ENCODE data around the gene EPC1.

EPC1 gene

DNA sequence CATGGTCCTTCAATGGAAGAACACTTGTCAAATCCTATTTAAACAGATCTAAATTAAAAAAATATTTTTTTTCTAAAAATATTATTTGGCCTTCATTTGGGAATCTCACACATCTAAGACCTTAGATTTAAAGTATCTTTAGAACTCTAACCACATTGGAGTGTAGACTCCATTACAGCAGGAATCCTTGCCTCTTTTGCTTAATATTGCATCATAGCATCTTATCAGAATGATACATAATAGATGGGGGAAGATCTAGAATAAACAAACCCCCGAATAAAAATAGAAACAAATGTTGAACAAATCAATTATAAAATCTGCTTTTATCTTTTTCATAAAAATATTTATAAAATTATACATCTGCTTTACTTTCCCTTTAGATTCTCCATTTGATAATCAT, 27.6 kb upstream of the EPC1 start:
- TF ChIP-seq CTCF (IDR thresholded peaks at IDR 0.05) = no peak
- peaks cover 28 to 29% of the 10 kb centered on the region in 2 experiments for H3K4me1 ChIP-seq (ENCODE audit: control insufficient read depth in 1 of 2, insufficient read depth in 1 of 2, low read depth in 1 of 2, low read length in 1 of 2)
- H3K27me3 ChIP-seq = no peaks in the 10 kb centered on the region
- no peaks in the 10 kb centered on the region for H3K9me3 ChIP-seq
- no peak overlapping the region for H3K4me3 ChIP-seq (ENCODE audit: low read depth in 1 of 2, low read length in 1 of 2)
- H3K36me3 ChIP-seq = no peaks in the 10 kb centered on the region
- H3K27ac ChIP-seq = no peak overlapping the region

- no peak overlapping the region for H3K4me3 ChIP-seq (ENCODE audit: low read depth in 1 of 2, low read length in 1 of 2)
- no peaks in the 10 kb centered on the region for H3K36me3 ChIP-seq
- TF ChIP-seq CTCF (IDR thresholded peaks at IDR 0.05) = no peak
- no peaks in the 10 kb centered on the region for H3K9me3 ChIP-seq
- H3K4me1 ChIP-seq (ENCODE audit: control insufficient read depth in 1 of 2, insufficient read depth in 1 of 2, low read depth in 1 of 2, low read length in 1 of 2) = peaks cover 20 to 21% of the 10 kb centered on the region in 2 experiments
- no peak overlapping the region for H3K27ac ChIP-seq
- H3K27me3 ChIP-seq = no peaks in the 10 kb centered on the region
These were observed 26.5 kb upstream of the EPC1 start for GRCh38 chr10:32373496-32373895.

DNA sequence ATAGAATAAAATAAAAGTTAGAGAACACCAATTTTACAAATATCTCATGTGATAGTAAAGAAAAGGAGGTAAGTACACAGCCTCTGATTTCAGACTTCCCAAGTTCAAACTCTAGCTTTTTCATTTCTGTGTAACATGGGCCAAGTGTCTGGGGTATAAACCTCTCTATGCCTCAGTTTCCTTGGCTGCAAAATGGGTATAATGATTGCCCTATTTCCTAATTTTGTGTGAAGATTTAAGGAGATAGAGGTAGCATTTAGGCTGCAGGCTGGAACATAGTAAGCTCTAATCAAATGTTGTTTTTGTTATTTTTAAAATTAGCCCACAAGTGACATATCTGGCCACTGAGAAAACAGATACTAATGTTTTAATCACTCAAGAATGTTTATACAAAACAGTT, 26.1 kb upstream of the EPC1 start:
- Histone ChIP-seq H3K36me3 (no peaks in the 10 kb centered on the region), H3K4me3 (ENCODE audit: low read depth in 1 of 2, low read length in 1 of 2) (no peak overlapping the region), H3K4me1 (ENCODE audit: control insufficient read depth in 1 of 2, insufficient read depth in 1 of 2, low read depth in 1 of 2, low read length in 1 of 2) (peaks cover 15 to 21% of the 10 kb centered on the region in 2 experiments), H3K9me3 (no peaks in the 10 kb centered on the region), H3K27ac (no peak overlapping the region), H3K27me3 (no peaks in the 10 kb centered on the region)
- no peak for TF ChIP-seq CTCF (IDR thresholded peaks at IDR 0.05)

DNA sequence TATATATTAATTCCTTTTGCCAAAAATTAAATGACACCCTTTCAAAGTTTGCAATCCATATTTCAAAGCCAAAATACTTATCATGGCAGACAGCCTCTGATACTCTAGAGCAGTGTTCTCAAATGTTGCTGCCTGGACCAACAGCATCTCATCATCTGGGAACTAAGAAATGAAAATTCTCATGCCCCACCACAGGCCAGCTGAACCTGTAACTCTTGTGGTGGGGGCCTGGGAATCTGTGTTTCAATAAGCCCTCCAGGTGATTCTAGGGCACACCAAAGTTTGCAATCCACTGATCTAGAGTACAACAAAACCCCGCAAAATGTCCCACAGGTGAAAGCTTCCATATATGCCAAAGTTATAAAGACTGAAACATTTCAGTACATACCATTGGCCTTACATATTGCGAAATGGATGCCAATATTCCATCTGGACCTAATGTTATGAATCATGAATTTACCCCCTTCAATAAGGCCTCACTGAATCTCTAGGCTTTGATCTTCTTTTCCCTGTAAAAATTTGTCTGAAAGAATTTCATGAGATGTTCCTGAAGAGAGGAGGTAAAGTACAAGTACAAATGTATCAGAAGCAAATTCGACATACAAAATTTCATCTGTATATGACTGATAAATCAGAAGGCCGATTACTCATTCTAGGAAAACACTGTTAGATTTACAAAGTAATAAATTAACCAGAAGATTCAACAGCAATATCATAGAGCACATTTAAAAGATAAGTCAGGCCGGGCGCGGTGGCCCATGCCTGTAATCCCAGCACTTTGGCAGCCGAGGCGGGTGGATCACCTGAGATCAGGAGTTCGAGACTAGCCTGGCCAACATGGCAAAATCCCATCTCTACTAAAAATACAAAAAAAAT, 25.3 kb upstream of the EPC1 start:
- Histone ChIP-seq H3K27me3 (no peaks in the 10 kb centered on the region), H3K9me3 (no peaks in the 10 kb centered on the region), H3K27ac (no peak overlapping the region), H3K4me1 (ENCODE audit: control insufficient read depth in 1 of 2, insufficient read depth in 1 of 2, low read depth in 1 of 2, low read length in 1 of 2) (peaks cover 12 to 19% of the 10 kb centered on the region in 2 experiments), H3K36me3 (no peaks in the 10 kb centered on the region), H3K4me3 (ENCODE audit: low read depth in 1 of 2, low read length in 1 of 2) (no peak overlapping the region)
- no peak for TF ChIP-seq CTCF (IDR thresholded peaks at IDR 0.05)

- no peak overlapping the region for H3K4me3 ChIP-seq (ENCODE audit: low read depth in 1 of 2, low read length in 1 of 2)
- no peak for TF ChIP-seq CTCF (IDR thresholded peaks at IDR 0.05)
- no peaks in the 10 kb centered on the region for H3K27me3 ChIP-seq
- H3K36me3 ChIP-seq = no peaks in the 10 kb centered on the region
- no peaks in the 10 kb centered on the region for H3K9me3 ChIP-seq
- H3K4me1 ChIP-seq (ENCODE audit: control insufficient read depth in 1 of 2, insufficient read depth in 1 of 2, low read depth in 1 of 2, low read length in 1 of 2) = peaks cover 5 to 14% of the 10 kb centered on the region in 2 experiments
- H3K27ac ChIP-seq = no peak overlapping the region
These were observed 24.1 kb upstream of the EPC1 start for GRCh38 chr10:32371101-32371500.
